AG10803 (cell line): ENCODE measurements around the gene PALM2AKAP2.
A peak's percentile ranks its signal among the peaks of the same experiment; 100 is the strongest.

ENCODE experiments used
- DNase-seq: peaks from one replicate; pipeline ENCODE4 v3.0.0; 2010; ENCODE audit warnings: low read depth
- H3K4me3 ChIP-seq: 2 replicates; pipeline ENCODE4 v1.5.1; 2011; ENCODE audit warnings: mild to moderate bottlenecking, low read length, control low read depth
- CTCF ChIP-seq: conservative IDR thresholded peaks from 2 replicates; pipeline ENCODE4 v1.5.1; 2011; ENCODE audit warnings: mild to moderate bottlenecking, low read length, control low read depth, inconsistent platforms

Gene PALM2AKAP2

GRCh38 chr9:109799792-109800191 lies 19.8 kb downstream of the PALM2AKAP2 start:
- TF ChIP-seq CTCF: no peak
- no peak overlapping the region for H3K4me3 ChIP-seq
- DNase-seq: peak; percentile 74

- no peak for DNase-seq
- no peak overlapping the region for H3K4me3 ChIP-seq
- no peak for TF ChIP-seq CTCF
These were observed 21.5 kb downstream of the PALM2AKAP2 start for GRCh38 chr9:109801484-109801883.

- no peak overlapping the region for H3K4me3 ChIP-seq
- no peak for TF ChIP-seq CTCF
- DNase-seq: no peak
These were observed 22.5 kb downstream of the PALM2AKAP2 start for GRCh38 chr9:109802491-109802890.

- no peak overlapping the region for H3K4me3 ChIP-seq
- TF ChIP-seq CTCF: no peak
- DNase-seq: no peak
These were observed 25.1 kb downstream of the PALM2AKAP2 start for GRCh38 chr9:109805050-109805449.

- TF ChIP-seq CTCF: no peak
- DNase-seq: peak; percentile 84
These were observed 26.6 kb downstream of the PALM2AKAP2 start for GRCh38 chr9:109806506-109807115.

GRCh38 chr9:109811876-109812275 lies 31.9 kb downstream of the PALM2AKAP2 start:
- H3K4me3 ChIP-seq: no peak overlapping the region
- no peak for DNase-seq
- TF ChIP-seq CTCF: no peak

More at GRCh38 chr9:109806506-109807115, 26.6 kb downstream of the PALM2AKAP2 start:
- no peak overlapping the region for H3K4me3 ChIP-seq

GRCh38 chr9:109812331-109812730 lies 32.3 kb downstream of the PALM2AKAP2 start:
- no peak overlapping the region for H3K4me3 ChIP-seq
- TF ChIP-seq CTCF: no peak
- DNase-seq: no peak
